BE2C (cell line): ENCODE measurements around the gene PES1.
"Not testable (repeated sequence)": the region's sequence is repeated elsewhere in the genome, so short reads cannot be mapped to it uniquely, and the experiment has no call there.

Experiments
- DNase-seq: peaks from one replicate; pipeline ENCODE4 v3.0.0-alpha.2; 2020
- H3K27me3 ChIP-seq: fragments of 250-450 bp; sonication (Bioruptor Pico); 2 replicates; pipeline ENCODE4 v1.5.1; 2020; ENCODE audit warnings: mild to moderate bottlenecking
- H3K36me3 ChIP-seq: fragments of 250-450 bp; sonication (Bioruptor Pico); 2 replicates; pipeline ENCODE4 v1.5.1; 2020; ENCODE audit warnings: mild to moderate bottlenecking
- H3K4me1 ChIP-seq: fragments of 250-450 bp; sonication (Bioruptor Pico); 2 replicates; pipeline ENCODE4 v1.5.1; 2020
- H3K4me3 ChIP-seq: 2 replicates; pipeline ENCODE4 v1.5.1; 2011; ENCODE audit warnings: low read depth, low read length
- H3K9me3 ChIP-seq: fragments of 250-450 bp; sonication (Bioruptor Pico); 2 replicates; pipeline ENCODE4 v1.5.1; 2020
- CTCF ChIP-seq: IDR thresholded peaks from 2 replicates; pipeline ENCODE4 v1.5.1; 2012; ENCODE audit warnings: mild to moderate bottlenecking, low read depth, low read length

The PES1 gene

GRCh38 chr22:30556388-30556787, 35.3 kb downstream of the PES1 start:
- Histone ChIP-seq H3K27me3 (no peaks in the 10 kb centered on the region), H3K9me3 (no peaks in the 10 kb centered on the region), H3K4me3 (no peak overlapping the region), H3K36me3 (no peaks in the 10 kb centered on the region), H3K4me1 (no peaks in the 10 kb centered on the region)
- no peak for DNase-seq
- 0 out of 2 replicates have a peak, but pooled peaks have one; percentile 15 for TF ChIP-seq CTCF

- Histone ChIP-seq H3K9me3 (no peaks in the 10 kb centered on the region), H3K36me3 (no peaks in the 10 kb centered on the region), H3K4me3 (no peak overlapping the region), H3K27me3 (no peaks in the 10 kb centered on the region), H3K4me1 (no peaks in the 10 kb centered on the region)
- no peak for DNase-seq
- peak; percentile 9; the same call in 1 of the 2 replicates for TF ChIP-seq CTCF
These were observed 36.2 kb downstream of the PES1 start for GRCh38 chr22:30555282-30556210.

GRCh38 chr22:30553971-30554370, 37.7 kb downstream of the PES1 start:
- no peaks in the 10 kb centered on the region for H3K4me1 ChIP-seq
- H3K4me3 ChIP-seq: no peak overlapping the region
- H3K36me3 ChIP-seq: no peaks in the 10 kb centered on the region
- no peak for TF ChIP-seq CTCF
- DNase-seq: no peak
- H3K9me3 ChIP-seq: no peaks in the 10 kb centered on the region
- no peaks in the 10 kb centered on the region for H3K27me3 ChIP-seq

- Histone ChIP-seq H3K36me3 (no peaks in the 10 kb centered on the region), H3K9me3 (no peaks in the 10 kb centered on the region), H3K4me3 (no peak overlapping the region), H3K27me3 (no peaks in the 10 kb centered on the region), H3K4me1 (no peaks in the 10 kb centered on the region)
- no peak for DNase-seq
- no peak for TF ChIP-seq CTCF
These were observed 39.0 kb downstream of the PES1 start for GRCh38 chr22:30552719-30553118.

GRCh38 chr22:30551813-30552212, 39.9 kb downstream of the PES1 start:
- not testable (repeated sequence) for H3K27me3 ChIP-seq, DNase-seq, H3K9me3 ChIP-seq, H3K36me3 ChIP-seq, H3K4me1 ChIP-seq, H3K4me3 ChIP-seq

GRCh38 chr22:30547188-30547587, 44.5 kb downstream of the PES1 start:
- Histone ChIP-seq H3K4me1 (no peaks in the 10 kb centered on the region), H3K9me3 (no peaks in the 10 kb centered on the region), H3K36me3 (no peaks in the 10 kb centered on the region), H3K27me3 (peaks cover 16% of the 10 kb centered on the region), H3K4me3 (no peak overlapping the region)
- no peak for DNase-seq
- no peak for TF ChIP-seq CTCF
